Measurements from ENCODE around the gene PAM. TPM values are rescaled to one million over a fixed set of nuclear protein-coding genes. Genes with fewer than 3 reads are reported as not detected.

The PAM gene
- total RNA-seq, 4 donors from 2014 or later = 37.8 to 144 (median 92.7) TPM

- TF ChIP-seq POLR2A (IDR thresholded peaks at IDR 0.05) (no peak), CTCF (IDR thresholded peaks at IDR 0.05) (no peak)
- no peak for DNase-seq (ENCODE audit: low spot score in 2 of 2)
- WGBS, 2 donors = 59 to 67% methylated on average over 4 of the region's 4 CpGs
- no peak overlapping the region for H3K4me3 ChIP-seq (ENCODE audit: low read depth, poor library complexity, severe bottlenecking)
- intact Hi-C loops (cut with DNase I; ENCODE audit: low total_unique reads) = no loop called here
Observed at GRCh38 chr5:102795526-102795925, 40.4 kb downstream of the PAM start.

GRCh38 chr5:102796009-102796408 lies 40.9 kb downstream of the PAM start:
- TF ChIP-seq POLR2A (IDR thresholded peaks at IDR 0.05) (no peak), CTCF (IDR thresholded peaks at IDR 0.05) (no peak)
- no peak overlapping the region for H3K4me3 ChIP-seq (ENCODE audit: low read depth, poor library complexity, severe bottlenecking)
- WGBS, 2 donors = 90 to 91% methylated on average over 2 of the region's 2 CpGs
- intact Hi-C loops (cut with DNase I; ENCODE audit: low total_unique reads) = no loop called here
- DNase-seq (ENCODE audit: low spot score in 2 of 2) = no peak

GRCh38 chr5:102796498-102796897 lies 41.4 kb downstream of the PAM start:
- intact Hi-C loops (cut with DNase I; ENCODE audit: low total_unique reads) = no loop called here
- H3K4me3 ChIP-seq (ENCODE audit: low read depth, poor library complexity, severe bottlenecking) = no peak overlapping the region
- TF ChIP-seq POLR2A (IDR thresholded peaks at IDR 0.05) = no peak
- no peak for TF ChIP-seq CTCF (IDR thresholded peaks at IDR 0.05)
- DNase-seq (ENCODE audit: low spot score in 2 of 2) = no peak
- WGBS, 2 donors = 68 to 75% methylated on average over 2 of the region's 2 CpGs

- H3K4me3 ChIP-seq (ENCODE audit: low read depth, poor library complexity, severe bottlenecking) = no peak overlapping the region
- TF ChIP-seq CTCF (IDR thresholded peaks at IDR 0.05) (no peak), POLR2A (IDR thresholded peaks at IDR 0.05) (no peak)
- DNase-seq (ENCODE audit: low spot score in 2 of 2) = no peak
- WGBS, 2 donors = 93 to 95% methylated on average over 1 of the region's 1 CpG
- intact Hi-C loops (cut with DNase I; ENCODE audit: low total_unique reads) = no loop called here
Observed at GRCh38 chr5:102797322-102797884, 42.3 kb downstream of the PAM start.

- TF ChIP-seq CTCF (IDR thresholded peaks at IDR 0.05) = no peak
- intact Hi-C loops (cut with DNase I; ENCODE audit: low total_unique reads) = no loop called here
- WGBS, 2 donors = 89 to 91% methylated on average over 5 of the region's 5 CpGs
- no peak for DNase-seq (ENCODE audit: low spot score in 2 of 2)
- H3K4me3 ChIP-seq (ENCODE audit: low read depth, poor library complexity, severe bottlenecking) = no peak overlapping the region
Observed at GRCh38 chr5:102798104-102798785, 43.1 kb downstream of the PAM start.

- TF ChIP-seq POLR2A (IDR thresholded peaks at IDR 0.05) (no peak), CTCF (IDR thresholded peaks at IDR 0.05) (no peak)
- DNase-seq (ENCODE audit: low spot score in 2 of 2) = no peak
- WGBS, 2 donors = 14 to 21% methylated on average over 2 of the region's 2 CpGs
- intact Hi-C loops (cut with DNase I; ENCODE audit: low total_unique reads) = no loop called here
- H3K4me3 ChIP-seq (ENCODE audit: low read depth, poor library complexity, severe bottlenecking) = no peak overlapping the region
Observed at GRCh38 chr5:102799017-102799416, 43.9 kb downstream of the PAM start.
